ENCODE data around the gene MAPK8. TPM values are rescaled to one million over a fixed set of nuclear protein-coding genes. Genes with fewer than 3 reads are reported as not detected.

Gene MAPK8
- polyA plus RNA-seq, 1 of the 3 experiments (the other 2 are of a cell fraction) = 26.4 TPM

DNA sequence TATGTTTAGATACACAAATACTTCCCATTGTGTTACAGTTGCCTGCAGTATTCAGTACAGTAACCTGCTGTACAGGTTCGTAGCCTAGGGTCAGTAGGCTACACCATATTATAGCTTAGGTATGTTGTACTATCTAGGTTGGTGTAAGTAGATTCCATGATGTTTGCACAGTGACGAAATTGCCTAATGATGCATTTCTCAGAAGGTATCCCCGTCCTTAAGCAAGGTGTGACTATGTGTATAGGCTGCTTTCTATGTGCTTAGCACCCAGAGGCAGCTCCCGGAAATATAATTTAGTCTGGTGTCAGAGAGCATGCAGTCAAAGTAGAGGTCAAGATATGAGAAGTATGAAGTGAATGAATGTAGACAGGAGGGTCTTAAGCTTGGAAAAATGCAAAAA is 9.8 kb downstream of the MAPK8 start:
- H3K27me3 ChIP-seq (ENCODE audit: insufficient read depth) = no peaks in the 10 kb centered on the region
- H2AFZ ChIP-seq (ENCODE audit: low read depth) = no peak overlapping the region
- WGBS (ENCODE audit: low lambda C conversion rate) = 92% methylated on average over 4 of the region's 4 CpGs
- no peak overlapping the region for H3K4me3 ChIP-seq (ENCODE audit: low read depth in 2 of 2, low read length in 1 of 2)
- POLR2A ChIA-PET = no interaction called here
- H3K27ac ChIP-seq (ENCODE audit: low read depth in 2 of 2, low read length in 1 of 2) = no peak overlapping the region
- no peaks in the 10 kb centered on the region for H3K9me3 ChIP-seq
- H3F3A ChIP-seq (replicated peaks; ENCODE audit: insufficient read depth) = peaks cover 3% of the 10 kb centered on the region
- H3K4me1 ChIP-seq (ENCODE audit: control insufficient read depth in 1 of 2, insufficient read depth in 2 of 2, low read depth in 1 of 2, low read length in 1 of 2) = no peaks in the 10 kb centered on the region; a peak in 2 of 4 replicates
- CTCF ChIA-PET = interaction anchor here (0.7 to 1.0 kb wide), 2 partner anchors 9 to 46 kb away, joined by 3 to 4 read pairs; no protein-coding TSS in a partner anchor
- H3K9me2 ChIP-seq = no peaks in the 10 kb centered on the region
- DNase-seq = no peak
- H3K36me3 ChIP-seq (replicated peaks in 1 of 2; ENCODE audit: control insufficient read depth in 1 of 2, insufficient read depth in 2 of 2, low read length in 1 of 2) = peaks cover 0 to 11% of the 10 kb centered on the region in 2 experiments
- TF ChIP-seq GABPA (IDR thresholded peaks at IDR 0.05; ENCODE audit: low read depth) (no peak), TEAD4 (IDR thresholded peaks at IDR 0.05; ENCODE audit: borderline replicate concordance, insufficient read depth) (no peak), ELF1 (IDR thresholded peaks at IDR 0.05) (no peak), RFX5 (IDR thresholded peaks at IDR 0.05; ENCODE audit: low read length) (no peak), FOXM1 (IDR thresholded peaks at IDR 0.05; ENCODE audit: low read depth) (no peak)
- TF ChIP-seq, protein P1, sequence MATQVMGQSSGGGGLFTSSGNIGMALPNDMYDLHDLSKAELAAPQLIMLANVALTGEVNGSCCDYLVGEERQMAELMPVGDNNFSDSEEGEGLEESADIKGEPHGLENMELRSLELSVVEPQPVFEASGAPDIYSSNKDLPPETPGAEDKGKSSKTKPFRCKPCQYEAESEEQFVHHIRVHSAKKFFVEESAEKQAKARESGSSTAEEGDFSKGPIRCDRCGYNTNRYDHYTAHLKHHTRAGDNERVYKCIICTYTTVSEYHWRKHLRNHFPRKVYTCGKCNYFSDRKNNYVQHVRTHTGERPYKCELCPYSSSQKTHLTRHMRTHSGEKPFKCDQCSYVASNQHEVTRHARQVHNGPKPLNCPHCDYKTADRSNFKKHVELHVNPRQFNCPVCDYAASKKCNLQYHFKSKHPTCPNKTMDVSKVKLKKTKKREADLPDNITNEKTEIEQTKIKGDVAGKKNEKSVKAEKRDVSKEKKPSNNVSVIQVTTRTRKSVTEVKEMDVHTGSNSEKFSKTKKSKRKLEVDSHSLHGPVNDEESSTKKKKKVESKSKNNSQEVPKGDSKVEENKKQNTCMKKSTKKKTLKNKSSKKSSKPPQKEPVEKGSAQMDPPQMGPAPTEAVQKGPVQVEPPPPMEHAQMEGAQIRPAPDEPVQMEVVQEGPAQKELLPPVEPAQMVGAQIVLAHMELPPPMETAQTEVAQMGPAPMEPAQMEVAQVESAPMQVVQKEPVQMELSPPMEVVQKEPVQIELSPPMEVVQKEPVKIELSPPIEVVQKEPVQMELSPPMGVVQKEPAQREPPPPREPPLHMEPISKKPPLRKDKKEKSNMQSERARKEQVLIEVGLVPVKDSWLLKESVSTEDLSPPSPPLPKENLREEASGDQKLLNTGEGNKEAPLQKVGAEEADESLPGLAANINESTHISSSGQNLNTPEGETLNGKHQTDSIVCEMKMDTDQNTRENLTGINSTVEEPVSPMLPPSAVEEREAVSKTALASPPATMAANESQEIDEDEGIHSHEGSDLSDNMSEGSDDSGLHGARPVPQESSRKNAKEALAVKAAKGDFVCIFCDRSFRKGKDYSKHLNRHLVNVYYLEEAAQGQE (IDR thresholded peaks at IDR 0.05; ENCODE audit: low read depth, low read length) = no peak
- TF ChIP-seq, protein P2, sequence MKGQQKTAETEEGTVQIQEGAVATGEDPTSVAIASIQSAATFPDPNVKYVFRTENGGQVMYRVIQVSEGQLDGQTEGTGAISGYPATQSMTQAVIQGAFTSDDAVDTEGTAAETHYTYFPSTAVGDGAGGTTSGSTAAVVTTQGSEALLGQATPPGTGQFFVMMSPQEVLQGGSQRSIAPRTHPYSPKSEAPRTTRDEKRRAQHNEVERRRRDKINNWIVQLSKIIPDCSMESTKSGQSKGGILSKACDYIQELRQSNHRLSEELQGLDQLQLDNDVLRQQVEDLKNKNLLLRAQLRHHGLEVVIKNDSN (IDR thresholded peaks at IDR 0.05; ENCODE audit: borderline replicate concordance, low read depth) = no peak
- peaks cover 81% of the 10 kb centered on the region for H4K20me1 ChIP-seq (ENCODE audit: insufficient read depth)
- H3K9ac ChIP-seq = no peak overlapping the region
- no peak overlapping the region for H3K4me2 ChIP-seq
- peaks cover 98% of the 10 kb centered on the region for H3K79me2 ChIP-seq (ENCODE audit: insufficient read depth)

DNA sequence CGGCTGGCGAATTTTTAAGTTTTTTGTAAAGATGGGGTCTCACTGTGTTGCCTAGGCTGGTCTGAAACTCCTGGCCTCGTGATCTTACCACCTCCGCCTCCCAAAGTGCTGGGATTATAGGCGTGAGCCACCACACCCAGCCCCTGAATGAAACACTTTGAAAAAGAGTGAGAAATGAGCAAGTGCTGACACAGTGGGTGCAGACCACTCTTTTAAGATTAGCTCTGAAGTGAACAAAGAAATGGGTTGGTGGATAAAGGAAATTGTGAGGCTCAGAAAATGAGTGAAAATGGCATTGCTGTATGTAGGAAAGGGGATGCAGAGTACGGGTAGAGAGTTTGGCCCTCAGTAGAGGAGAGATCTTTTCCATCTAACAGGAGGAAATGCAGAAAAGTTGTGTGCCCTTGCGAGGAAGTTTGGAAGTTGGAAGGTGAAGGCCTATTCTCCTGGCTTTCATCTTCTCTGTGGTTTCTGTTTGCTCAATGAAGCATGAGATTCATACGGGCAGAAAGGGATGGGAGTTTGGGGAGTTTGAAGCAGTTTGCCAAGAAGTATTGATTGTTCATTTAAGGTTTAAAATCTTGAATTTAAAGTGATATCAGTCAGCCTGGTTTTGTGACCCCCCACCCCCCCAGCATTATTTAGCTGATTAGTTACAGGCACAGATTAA is 11.0 kb downstream of the MAPK8 start:
- Histone ChIP-seq H3K79me2 (ENCODE audit: insufficient read depth) (peaks cover 98% of the 10 kb centered on the region), H4K20me1 (ENCODE audit: insufficient read depth) (peaks cover 79% of the 10 kb centered on the region), H2AFZ (ENCODE audit: low read depth) (no peak overlapping the region), H3K9ac (no peak overlapping the region), H3K27ac (ENCODE audit: low read depth in 2 of 2, low read length in 1 of 2) (no peak overlapping the region), H3K36me3 (replicated peaks in 1 of 2; ENCODE audit: control insufficient read depth in 1 of 2, insufficient read depth in 2 of 2, low read length in 1 of 2) (peaks cover 0 to 7% of the 10 kb centered on the region in 2 experiments), H3K27me3 (ENCODE audit: insufficient read depth) (no peaks in the 10 kb centered on the region), H3K9me2 (no peaks in the 10 kb centered on the region), H3K4me1 (ENCODE audit: control insufficient read depth in 1 of 2, insufficient read depth in 2 of 2, low read depth in 1 of 2, low read length in 1 of 2) (peaks cover 0 to 4% of the 10 kb centered on the region in 2 experiments; a peak in 2 of 4 replicates), H3K4me2 (no peak overlapping the region), H3K4me3 (ENCODE audit: low read depth in 2 of 2, low read length in 1 of 2) (no peak overlapping the region), H3K9me3 (no peaks in the 10 kb centered on the region), H3F3A (replicated peaks; ENCODE audit: insufficient read depth) (peaks cover 10% of the 10 kb centered on the region)
- POLR2A ChIA-PET = no interaction called here
- no peak for DNase-seq
- TF ChIP-seq EP300 (IDR thresholded peaks at IDR 0.05; ENCODE audit: borderline replicate concordance in 1 of 2, low read depth in 1 of 2, low read length in 1 of 2) = no peak
- no peak for TF ChIP-seq EZH2phosphoT487 (IDR thresholded peaks at IDR 0.05; ENCODE audit: borderline replicate concordance, low read depth)
- TF ChIP-seq TAF1 (IDR thresholded peaks at IDR 0.05; ENCODE audit: borderline replicate concordance, low read depth, low read length) = no peak
- TF ChIP-seq TCF12 (IDR thresholded peaks at IDR 0.05) = no peak
- WGBS (ENCODE audit: low lambda C conversion rate) = 83% methylated on average over 8 of the region's 8 CpGs
- CTCF ChIA-PET = no interaction called here
